CD4-positive, alpha-beta memory T cell (primary cell): ENCODE results near the gene CD276. TPM values are rescaled to one million over a fixed set of nuclear protein-coding genes. Genes with fewer than 3 reads are reported as not detected.
A peak's percentile ranks its signal among the peaks of the same experiment; 100 is the strongest.

Source experiments
- CTCF ChIA-PET: fragments of 350-600 bp; sonication (Branson Sonifier 250); formaldehyde crosslinking; loops from one replicate; lab custom pipeline; 2021; ENCODE audit warnings: inconsistent platforms; ENCODE audit not compliant: partially characterized antibody; lab: Charles Lee
- POLR2A ChIA-PET: fragments of 350-600 bp; sonication (Branson Sonifier 250); formaldehyde crosslinking; loops from one replicate; lab custom pipeline; 2021; ENCODE audit not compliant: partially characterized antibody; lab: Charles Lee
- DNase-seq, 5 donors: peaks; one replicate each; pipeline versions ENCODE4 v3.0.0 to v3.0.0-alpha.2; 2020 to 2022; ENCODE audit warnings: mixed read lengths in 1 of 5
- H3K27ac ChIP-seq: one replicate; pipeline ENCODE4 v1.7.0; 2013; ENCODE audit warnings: low read depth, low read length
- H3K27me3 ChIP-seq: 2 replicates; pipeline ENCODE4 v1.7.0; 2013; ENCODE audit warnings: mild to moderate bottlenecking, low read length, moderate library complexity; ENCODE audit not compliant: insufficient read depth
- H3K36me3 ChIP-seq: 2 replicates; pipeline ENCODE4 v1.7.0; 2013; ENCODE audit warnings: mild to moderate bottlenecking, low read length, moderate library complexity; ENCODE audit not compliant: insufficient read depth
- H3K4me1 ChIP-seq: 2 replicates; pipeline ENCODE4 v1.7.0; 2013; ENCODE audit warnings: mild to moderate bottlenecking, low read length, moderate library complexity; ENCODE audit not compliant: insufficient read depth
- H3K4me3 ChIP-seq, 2 donors: one replicate each; pipeline ENCODE4 v1.7.0; 2013; ENCODE audit warnings: low read length in 2 of 2, mild to moderate bottlenecking in 1 of 2
- H3K9me3 ChIP-seq, 2 donors: one replicate each; pipeline ENCODE4 v1.7.0; 2013; ENCODE audit warnings: low read length in 2 of 2, control low read depth in 1 of 2; ENCODE audit not compliant: control insufficient read depth in 1 of 2
- H3K27ac Mint-ChIP-seq, 7 donors: one replicate each; pipeline ENCODE4 v1.8.0; 2020 to 2021; ENCODE audit warnings: mixed read lengths in 7 of 7, mild to moderate bottlenecking in 6 of 7, inconsistent platforms in 3 of 7, moderate library complexity in 3 of 7
- H3K27me3 Mint-ChIP-seq, 2 donors: one replicate each; pipeline ENCODE4 v1.8.0; 2020 to 2021; ENCODE audit warnings: mixed read lengths in 2 of 2
- H3K36me3 Mint-ChIP-seq, 2 donors: one replicate each; pipeline ENCODE4 v1.8.0; 2020 to 2021; ENCODE audit warnings: mixed read lengths in 2 of 2, inconsistent platforms in 1 of 2, mild to moderate bottlenecking in 1 of 2
- H3K4me1 Mint-ChIP-seq, 4 donors: one replicate each; pipeline ENCODE4 v1.8.0; 2020 to 2021; ENCODE audit warnings: mixed read lengths in 4 of 4, mild to moderate bottlenecking in 1 of 4
- H3K4me3 Mint-ChIP-seq, 8 donors: one replicate each; pipeline ENCODE4 v1.8.0; 2020 to 2021; ENCODE audit warnings: mixed read lengths in 8 of 8, mild to moderate bottlenecking in 7 of 8, moderate library complexity in 6 of 8, inconsistent platforms in 3 of 8
- H3K9me3 Mint-ChIP-seq, 8 donors: one replicate each; pipeline ENCODE4 v1.8.0; 2020 to 2021; ENCODE audit warnings: mixed read lengths in 8 of 8, mild to moderate bottlenecking in 5 of 8, inconsistent platforms in 3 of 8, moderate library complexity in 1 of 8
- intact Hi-C: fragments of 100-400 bp; cut with micrococcal nuclease; formaldehyde crosslinking; loops from one replicate; pipeline ENCODE4 v1.15.1; 2023
- polyA plus RNA-seq, 2 donors: library from polyadenylated mRNA; unstranded; fragments of 300-500 nt; fragmentation: Illumina TruSeq; gene quantifications; one replicate each; pipeline ENCODE4 v1.2.3, GENCODE V29; 2021
- total RNA-seq, 2 experiments: library from RNA; stranded (reverse); gene quantifications; one replicate each; pipeline ENCODE4 v1.2.3, GENCODE V29; 2021

Gene CD276
- total and polyA plus RNA-seq, 4 experiments from 2014 or later: 2.6 to 2.9 TPM; not detected in 2

DNA sequence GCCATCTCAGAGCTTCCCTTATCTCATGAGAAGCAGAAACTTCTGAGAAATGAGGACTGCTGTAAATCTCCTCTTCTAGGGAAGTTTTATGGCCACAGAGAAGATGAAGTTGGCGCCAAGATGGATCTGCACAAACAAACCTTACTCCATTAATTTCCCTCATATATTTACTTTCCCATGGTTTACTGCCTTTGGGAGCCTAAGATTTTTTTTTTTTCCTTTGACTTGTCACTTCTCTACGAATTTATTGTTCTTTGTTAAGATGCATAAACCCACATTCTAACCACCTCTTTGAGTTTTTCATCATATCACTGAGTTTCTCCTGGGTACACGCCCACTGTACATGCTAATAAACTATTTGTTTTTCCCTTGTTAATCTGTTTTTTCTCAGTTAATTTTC is 29.5 kb upstream of the CD276 start:
- H3K9me3 Mint-ChIP-seq: peaks cover 0 to 3% (median 0%) of the 10 kb centered on the region in 8 donors

DNA sequence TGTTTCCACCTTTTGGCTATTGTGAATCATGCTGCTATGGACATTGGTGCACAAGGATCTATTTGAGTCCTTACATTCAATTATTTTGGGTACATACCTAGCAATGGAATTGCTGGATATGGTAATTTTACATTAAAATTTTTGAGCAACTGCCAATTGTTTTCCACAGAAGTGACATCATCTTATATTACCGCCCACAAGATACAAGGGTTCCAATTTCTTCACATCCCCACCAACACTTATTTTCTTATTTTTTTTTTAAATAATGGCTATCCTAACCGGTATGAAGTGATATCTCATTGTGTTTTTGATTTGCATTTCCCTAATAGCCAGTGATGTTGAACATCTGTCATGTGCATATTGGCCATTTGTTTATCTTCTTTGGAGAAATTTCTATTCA is 28.5 kb upstream of the CD276 start:
- no peaks in the 10 kb centered on the region for H3K36me3 Mint-ChIP-seq
- no peaks in the 10 kb centered on the region for H3K9me3 ChIP-seq

More for the DNA sequence above, 29.5 kb upstream of the CD276 start:
- Mint-ChIP-seq H3K4me3 (no peak overlapping the region), H3K27ac (no peak overlapping the region), H3K4me1 (no peaks in the 10 kb centered on the region), H3K36me3 (no peaks in the 10 kb centered on the region), H3K27me3 (peaks cover 11 to 14% of the 10 kb centered on the region in 2 donors)
- H3K4me3 ChIP-seq: no peak overlapping the region
- no peak for DNase-seq
- no peaks in the 10 kb centered on the region for H3K4me1 ChIP-seq
- H3K27me3 ChIP-seq: no peaks in the 10 kb centered on the region
- no peak overlapping the region for H3K27ac ChIP-seq
- intact Hi-C loops: no loop called here
- POLR2A ChIA-PET: no interaction called here
- H3K9me3 ChIP-seq: no peaks in the 10 kb centered on the region
- CTCF ChIA-PET: no interaction called here
- no peaks in the 10 kb centered on the region for H3K36me3 ChIP-seq

DNA sequence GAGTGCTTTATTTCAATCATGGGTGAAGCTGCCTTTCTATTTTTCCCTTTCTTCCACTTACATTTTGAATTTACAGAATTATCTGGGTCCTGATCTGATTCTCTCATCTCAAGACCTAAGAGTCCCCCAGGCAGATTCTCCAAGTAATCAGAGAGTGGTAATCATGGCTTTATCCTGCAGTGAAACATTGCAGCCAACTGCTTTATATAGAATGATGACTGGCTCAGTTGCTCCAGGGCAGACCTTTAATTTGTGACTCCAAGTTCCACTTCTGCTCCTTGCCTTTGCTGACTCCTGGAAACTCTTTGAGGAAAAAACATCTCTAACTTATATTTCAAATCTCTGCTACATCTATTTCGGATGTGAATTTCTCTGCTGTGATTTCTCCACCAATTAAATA is 25.5 kb upstream of the CD276 start:
- Histone ChIP-seq H3K4me3 (no peak overlapping the region), H3K4me1 (no peaks in the 10 kb centered on the region), H3K27me3 (no peaks in the 10 kb centered on the region), H3K36me3 (no peaks in the 10 kb centered on the region), H3K27ac (no peak overlapping the region), H3K9me3 (no peaks in the 10 kb centered on the region)
- H3K27me3 Mint-ChIP-seq: peaks cover 15 to 20% of the 10 kb centered on the region in 2 donors
- CTCF ChIA-PET: interaction anchor here (1.0 kb wide), 1 partner anchor 41 kb away, joined by 3 read pairs; no protein-coding TSS in a partner anchor
- peaks cover 0 to 8% (median 4%) of the 10 kb centered on the region in 4 donors for H3K4me1 Mint-ChIP-seq
- H3K9me3 Mint-ChIP-seq: peaks cover 0 to 10% (median 5%) of the 10 kb centered on the region in 8 donors
- intact Hi-C loops: no loop called here
- POLR2A ChIA-PET: no interaction called here
- no peak overlapping the region for H3K27ac Mint-ChIP-seq
- no peak for DNase-seq
- no peak overlapping the region for H3K4me3 Mint-ChIP-seq
- peaks cover 0 to 4% of the 10 kb centered on the region in 2 donors for H3K36me3 Mint-ChIP-seq

More for the DNA sequence above, 28.5 kb upstream of the CD276 start:
- Histone ChIP-seq H3K4me1 (no peaks in the 10 kb centered on the region), H3K27ac (no peak overlapping the region), H3K36me3 (no peaks in the 10 kb centered on the region), H3K27me3 (no peaks in the 10 kb centered on the region), H3K4me3 (no peak overlapping the region)
- intact Hi-C loops: no loop called here
- peaks cover 11 to 15% of the 10 kb centered on the region in 2 donors for H3K27me3 Mint-ChIP-seq
- no peak overlapping the region for H3K27ac Mint-ChIP-seq
- no peak overlapping the region for H3K4me3 Mint-ChIP-seq
- CTCF ChIA-PET: no interaction called here
- H3K9me3 Mint-ChIP-seq: peaks cover 0 to 3% (median 0%) of the 10 kb centered on the region in 8 donors
- POLR2A ChIA-PET: no interaction called here
- peaks cover 0 to 8% (median 4%) of the 10 kb centered on the region in 4 donors for H3K4me1 Mint-ChIP-seq
- DNase-seq: no peak

DNA sequence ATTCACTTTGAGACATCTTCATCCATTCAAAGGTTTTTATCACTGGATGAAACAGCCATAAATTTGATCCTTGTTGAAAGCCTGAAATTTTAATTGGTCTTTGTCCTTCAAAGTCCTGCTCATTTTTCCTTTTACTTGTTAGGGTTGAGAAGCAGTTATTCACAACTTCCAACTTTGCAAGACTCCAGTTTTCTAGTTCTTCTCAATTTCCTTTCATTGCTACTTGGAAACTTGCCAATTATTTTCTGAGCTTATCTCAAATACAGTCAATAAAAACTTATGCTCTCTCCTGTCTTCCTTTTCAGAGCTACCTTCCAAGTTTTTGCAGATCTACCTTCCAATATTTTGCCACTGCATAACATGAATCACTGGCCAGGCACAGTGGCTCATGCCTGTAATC is 23.7 kb upstream of the CD276 start:
- no peak for DNase-seq
- no peaks in the 10 kb centered on the region for H3K9me3 ChIP-seq
- H3K4me3 ChIP-seq: no peak overlapping the region
- POLR2A ChIA-PET: no interaction called here
- H3K36me3 ChIP-seq: no peaks in the 10 kb centered on the region
- peaks cover 0 to 8% (median 4%) of the 10 kb centered on the region in 4 donors for H3K4me1 Mint-ChIP-seq
- H3K27me3 Mint-ChIP-seq: peaks cover 15 to 20% of the 10 kb centered on the region in 2 donors
- H3K27ac Mint-ChIP-seq: no peak overlapping the region
- no peak overlapping the region for H3K27ac ChIP-seq
- no peak overlapping the region for H3K4me3 Mint-ChIP-seq
- CTCF ChIA-PET: interaction anchor here (1.0 kb wide), 1 partner anchor 39 kb away, joined by 3 read pairs; no protein-coding TSS in a partner anchor
- intact Hi-C loops: no loop called here
- peaks cover 0 to 4% of the 10 kb centered on the region in 2 donors for H3K36me3 Mint-ChIP-seq
- peaks cover 0 to 13% (median 5%) of the 10 kb centered on the region in 8 donors for H3K9me3 Mint-ChIP-seq
- H3K27me3 ChIP-seq: no peaks in the 10 kb centered on the region
- no peaks in the 10 kb centered on the region for H3K4me1 ChIP-seq

DNA sequence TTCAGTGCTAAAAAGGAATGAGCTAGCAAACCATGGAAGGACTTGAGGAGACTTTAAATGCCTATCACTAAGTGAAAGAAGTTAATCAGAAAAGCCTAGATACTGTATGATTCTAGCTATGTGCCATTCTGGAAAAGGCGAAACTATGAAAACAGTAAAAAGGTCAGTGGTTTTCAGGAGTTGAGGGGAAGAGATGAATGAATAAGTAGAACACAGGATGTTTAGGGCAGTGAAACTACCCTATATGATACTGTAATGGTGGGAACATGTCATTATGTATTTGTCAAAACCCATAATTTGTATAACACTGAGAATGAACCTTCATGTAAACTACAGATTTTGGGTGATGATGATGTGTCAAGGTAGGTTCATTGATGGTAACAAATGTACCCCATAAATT is 9.6 kb upstream of the CD276 start:
- H3K27me3 ChIP-seq: peaks cover 5% of the 10 kb centered on the region
- Mint-ChIP-seq H3K9me3 (peaks cover 0 to 2% (median 0%) of the 10 kb centered on the region in 8 donors), H3K4me1 (no peaks in the 10 kb centered on the region), H3K4me3 (no peak overlapping the region), H3K27me3 (peaks cover 29 to 36% of the 10 kb centered on the region in 2 donors), H3K27ac (no peak overlapping the region), H3K36me3 (no peaks in the 10 kb centered on the region)
- H3K4me3 ChIP-seq: no peak overlapping the region
- H3K9me3 ChIP-seq: no peaks in the 10 kb centered on the region
- no peak overlapping the region for H3K27ac ChIP-seq
- no peaks in the 10 kb centered on the region for H3K36me3 ChIP-seq
- intact Hi-C loops: no loop called here
- POLR2A ChIA-PET: no interaction called here
- DNase-seq: no peak
- H3K4me1 ChIP-seq: no peaks in the 10 kb centered on the region
- CTCF ChIA-PET: interaction anchor here (3.7 kb wide), 1 partner anchor 25 kb away, joined by 36 read pairs; no protein-coding TSS in a partner anchor

DNA sequence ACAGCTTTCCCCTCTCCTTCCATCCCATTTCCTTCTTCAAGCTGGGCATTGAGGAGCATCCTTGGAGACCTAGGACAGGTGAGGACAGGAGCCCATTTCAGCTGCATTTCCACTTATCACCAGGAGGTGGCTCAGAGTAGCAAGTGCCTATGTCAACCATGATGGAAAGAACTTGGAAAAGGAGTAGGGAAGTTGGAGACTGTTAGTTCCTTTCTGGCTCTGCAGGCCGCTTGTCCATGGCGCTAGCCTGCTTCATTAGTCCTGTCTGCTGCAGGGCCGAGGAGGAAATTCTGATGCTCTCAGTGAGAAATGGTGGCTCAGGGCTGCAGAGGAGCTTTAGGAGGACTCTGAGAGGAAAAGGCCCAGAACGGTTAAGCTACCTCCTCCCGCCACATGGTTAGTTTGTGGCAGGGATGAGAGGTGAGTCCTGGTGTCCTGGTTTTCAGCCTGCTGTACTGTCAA is 7.0 kb upstream of the CD276 start:
- Mint-ChIP-seq H3K4me3 (no peak overlapping the region), H3K27ac (no peak overlapping the region), H3K4me1 (peaks cover 0 to 5% (median 0%) of the 10 kb centered on the region in 4 donors), H3K36me3 (no peaks in the 10 kb centered on the region), H3K9me3 (no peaks in the 10 kb centered on the region), H3K27me3 (peaks cover 17 to 24% of the 10 kb centered on the region in 2 donors)
- CTCF ChIA-PET: interaction anchor here (1.0 to 14.6 kb wide), 13 partner anchors 9 to 81 kb away, joined by 3 to 367 read pairs (median 5); partner anchors contain the start of gene NPTN
- Histone ChIP-seq H3K27me3 (peaks cover 2% of the 10 kb centered on the region), H3K4me3 (no peak overlapping the region), H3K4me1 (no peaks in the 10 kb centered on the region), H3K36me3 (no peaks in the 10 kb centered on the region), H3K9me3 (no peaks in the 10 kb centered on the region), H3K27ac (no peak overlapping the region)
- intact Hi-C loops: loop anchor here (1.0 to 2.0 kb wide), 2 partner anchors 23 to 40 kb away; no protein-coding TSS in a partner anchor
- peak; percentile 39 to 60 (median 48) for DNase-seq
- POLR2A ChIA-PET: interaction anchor here (1.4 to 1.6 kb wide), 2 partner anchors 21 to 23 kb away, joined by 6 to 9 read pairs; no protein-coding TSS in a partner anchor

DNA sequence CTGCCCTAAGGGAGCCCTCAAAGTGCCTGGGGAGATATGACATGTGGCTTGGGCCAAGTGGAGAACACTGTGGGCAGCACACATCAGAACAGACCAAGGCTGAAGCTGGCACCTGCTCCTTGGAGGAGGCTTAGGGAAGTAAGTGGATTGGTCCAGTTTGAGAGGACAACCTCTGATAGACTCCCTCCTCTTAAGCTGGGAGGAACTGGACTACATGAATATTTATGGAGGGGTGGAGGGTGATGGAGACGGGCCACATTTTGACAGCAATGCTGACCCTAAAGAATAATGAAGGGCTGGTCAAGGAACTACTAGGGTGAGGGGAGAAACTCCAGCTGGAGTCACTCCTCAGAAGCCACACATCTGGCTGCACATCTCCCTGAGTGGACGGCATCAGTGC is 6.5 kb upstream of the CD276 start:
- Histone ChIP-seq H3K27ac (no peak overlapping the region), H3K36me3 (no peaks in the 10 kb centered on the region), H3K9me3 (no peaks in the 10 kb centered on the region), H3K4me3 (no peak overlapping the region), H3K27me3 (peaks cover 6% of the 10 kb centered on the region), H3K4me1 (no peaks in the 10 kb centered on the region)
- peaks cover 0 to 5% (median 0%) of the 10 kb centered on the region in 4 donors for H3K4me1 Mint-ChIP-seq
- ChIA-PET CTCF (interaction anchor here (1.0 to 14.6 kb wide), 12 partner anchors 9 to 82 kb away, joined by 3 to 367 read pairs (median 8); partner anchors contain the start of gene NPTN), POLR2A (interaction anchor here (1.4 to 1.6 kb wide), 2 partner anchors 20 to 22 kb away, joined by 6 to 9 read pairs; no protein-coding TSS in a partner anchor)
- H3K4me3 Mint-ChIP-seq: no peak overlapping the region
- H3K9me3 Mint-ChIP-seq: no peaks in the 10 kb centered on the region
- no peaks in the 10 kb centered on the region for H3K36me3 Mint-ChIP-seq
- intact Hi-C loops: loop anchor here (1.0 to 2.0 kb wide), 2 partner anchors 23 to 41 kb away; no protein-coding TSS in a partner anchor
- peaks cover 15 to 26% of the 10 kb centered on the region in 2 donors for H3K27me3 Mint-ChIP-seq
- no peak for DNase-seq
- no peak overlapping the region for H3K27ac Mint-ChIP-seq
